Fibroblast of lung (primary cell): ENCODE results near the gene UBE2V1. TPM values are rescaled to one million over a fixed set of nuclear protein-coding genes. Genes with fewer than 3 reads are reported as not detected.
A peak's percentile ranks its signal among the peaks of the same experiment; 100 is the strongest.
"Not testable (repeated sequence)": the region's sequence is repeated elsewhere in the genome, so short reads cannot be mapped to it uniquely, and the experiment has no call there.

Source experiments
- DNase-seq, 2 donors: peaks; one replicate each; pipeline versions ENCODE4 v3.0.0 to v3.0.0-alpha.2; 2010; ENCODE audit warnings: low read depth in 2 of 2
- H2AFZ ChIP-seq: 2 replicates; pipeline ENCODE4 v1.5.1; 2012; ENCODE audit warnings: low read length, control low read depth, inconsistent platforms
- H3K27ac ChIP-seq: 2 replicates; pipeline ENCODE4 v1.5.1; 2011; ENCODE audit warnings: low read length, control low read depth; ENCODE audit not compliant: insufficient read depth
- H3K27me3 ChIP-seq: 2 replicates; pipeline ENCODE4 v1.5.1; 2011; ENCODE audit warnings: mild to moderate bottlenecking, low read length; ENCODE audit not compliant: control insufficient read depth, insufficient read depth
- H3K36me3 ChIP-seq: 2 replicates; pipeline ENCODE4 v1.5.1; 2011; ENCODE audit warnings: low read length; ENCODE audit not compliant: control insufficient read depth, insufficient read depth
- H3K4me1 ChIP-seq: 2 replicates; pipeline ENCODE4 v1.5.1; 2011; ENCODE audit warnings: low read length; ENCODE audit not compliant: control insufficient read depth, insufficient read depth; ENCODE audit errors: extremely low read depth
- H3K4me2 ChIP-seq: 2 replicates; pipeline ENCODE4 v1.5.1; 2011; ENCODE audit warnings: low read length, control low read depth; ENCODE audit not compliant: insufficient read depth; ENCODE audit errors: extremely low read depth
- H3K4me3 ChIP-seq, 4 experiments: fragments of 200-600 bp in 1 of 4; sonication (generic) in 1 of 4; replicated peaks in 1 of 4; 2 replicates each; pipeline ENCODE4 v1.5.1; 2011 to 2016; ENCODE audit warnings: low read length in 4 of 4, low read depth in 3 of 4, mild to moderate bottlenecking in 3 of 4, control low read depth in 2 of 4, inconsistent platforms in 1 of 4, mixed read lengths in 1 of 4; ENCODE audit not compliant: insufficient read depth in 1 of 4; ENCODE audit errors: control extremely low read depth in 1 of 4
- H3K79me2 ChIP-seq: 2 replicates; pipeline ENCODE4 v1.5.1; 2012; ENCODE audit warnings: mild to moderate bottlenecking, low read length, inconsistent platforms; ENCODE audit not compliant: control insufficient read depth, insufficient read depth
- H3K9ac ChIP-seq: 2 replicates; pipeline ENCODE4 v1.5.1; 2011; ENCODE audit warnings: mild to moderate bottlenecking, low read length, control low read depth; ENCODE audit not compliant: insufficient read depth
- H3K9me3 ChIP-seq: 2 replicates; pipeline ENCODE4 v1.5.1; 2012; ENCODE audit warnings: low read depth, low read length; ENCODE audit not compliant: control insufficient read depth, insufficient read depth
- H4K20me1 ChIP-seq: 2 replicates; pipeline ENCODE4 v1.5.1; 2011; ENCODE audit warnings: low read length; ENCODE audit not compliant: control insufficient read depth, insufficient read depth; ENCODE audit errors: extremely low read depth
- EZH2 ChIP-seq: IDR thresholded peaks from 2 replicates; pipeline ENCODE4 v1.5.1; 2012; ENCODE audit warnings: low read length, control low read depth, mild to moderate bottlenecking; ENCODE audit errors: missing control alignments
- polyA plus RNA-seq, 2 donors: library from polyadenylated mRNA; depleted of rRNA in 1 of 2; stranded (reverse) in 1 of 2; unstranded in 1 of 2; fragments of >200 nt; gene quantifications; 2 replicates each; pipeline ENCODE4 v1.2.1, GENCODE V29; 2011 to 2012; ENCODE audit warnings: missing spikeins in 1 of 2
- total RNA-seq: library from RNA; depleted of rRNA; stranded (reverse); fragments of >200 nt; gene quantifications from 2 replicates; pipeline ENCODE4 v1.2.1, GENCODE V29; 2014
- TF ChIP-seq, protein P1 (sequence below), 2 donors: IDR thresholded peaks in 1 of 2; conservative IDR thresholded peaks in 1 of 2; 1 replicate in 1 of 2; 2 replicates in 1 of 2; pipeline ENCODE4 v1.5.1; 2011 to 2012; ENCODE audit warnings: low read length in 2 of 2, control low read depth in 1 of 2, inconsistent platforms in 1 of 2, low read depth in 1 of 2, mild to moderate bottlenecking in 1 of 2

UBE2V1 gene
- total and polyA plus RNA-seq, 2 donors (not counting 1 experiment from before 2014, with no cell fraction given) = 31.7 to 193 TPM

GRCh38 chr20:50085481-50086365 lies 27.2 kb downstream of the UBE2V1 start:
- Histone ChIP-seq H3K9me3 (no peaks in the 10 kb centered on the region), H3K27ac (peak overlapping the region; percentile 62), H3K36me3 (peaks cover 8% of the 10 kb centered on the region), H3K4me2 (peak overlapping the region; percentile 54), H3K4me1 (peaks cover 12% of the 10 kb centered on the region), H4K20me1 (peaks cover 4% of the 10 kb centered on the region), H2AFZ (no peak overlapping the region), H3K4me3 (peak overlapping the region in 1 of 4 experiments; percentile 8), H3K9ac (no peak overlapping the region), H3K27me3 (no peaks in the 10 kb centered on the region), H3K79me2 (peaks cover 33% of the 10 kb centered on the region)
- TF ChIP-seq, protein P1, sequence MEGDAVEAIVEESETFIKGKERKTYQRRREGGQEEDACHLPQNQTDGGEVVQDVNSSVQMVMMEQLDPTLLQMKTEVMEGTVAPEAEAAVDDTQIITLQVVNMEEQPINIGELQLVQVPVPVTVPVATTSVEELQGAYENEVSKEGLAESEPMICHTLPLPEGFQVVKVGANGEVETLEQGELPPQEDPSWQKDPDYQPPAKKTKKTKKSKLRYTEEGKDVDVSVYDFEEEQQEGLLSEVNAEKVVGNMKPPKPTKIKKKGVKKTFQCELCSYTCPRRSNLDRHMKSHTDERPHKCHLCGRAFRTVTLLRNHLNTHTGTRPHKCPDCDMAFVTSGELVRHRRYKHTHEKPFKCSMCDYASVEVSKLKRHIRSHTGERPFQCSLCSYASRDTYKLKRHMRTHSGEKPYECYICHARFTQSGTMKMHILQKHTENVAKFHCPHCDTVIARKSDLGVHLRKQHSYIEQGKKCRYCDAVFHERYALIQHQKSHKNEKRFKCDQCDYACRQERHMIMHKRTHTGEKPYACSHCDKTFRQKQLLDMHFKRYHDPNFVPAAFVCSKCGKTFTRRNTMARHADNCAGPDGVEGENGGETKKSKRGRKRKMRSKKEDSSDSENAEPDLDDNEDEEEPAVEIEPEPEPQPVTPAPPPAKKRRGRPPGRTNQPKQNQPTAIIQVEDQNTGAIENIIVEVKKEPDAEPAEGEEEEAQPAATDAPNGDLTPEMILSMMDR (conservative IDR thresholded peaks at IDR 0.05 in 1 of 2, IDR thresholded peaks at IDR 0.05 in 1 of 2; ENCODE audit: low read depth in 1 of 2, low read length in 2 of 2) = peak; percentile 82 to 84
- no peak for TF ChIP-seq EZH2
- DNase-seq = peak; percentile 58 to 73

GRCh38 chr20:50085146-50085480 lies 27.8 kb downstream of the UBE2V1 start:
- H3K36me3 ChIP-seq = peaks cover 8% of the 10 kb centered on the region
- no peaks in the 10 kb centered on the region for H3K27me3 ChIP-seq
- H2AFZ ChIP-seq = no peak overlapping the region
- peaks cover 12% of the 10 kb centered on the region for H3K4me1 ChIP-seq
- no peak overlapping the region for H3K4me3 ChIP-seq
- TF ChIP-seq, protein P1 (conservative IDR thresholded peaks at IDR 0.05 in 1 of 2, IDR thresholded peaks at IDR 0.05 in 1 of 2; ENCODE audit: low read depth in 1 of 2, low read length in 2 of 2) = no peak
- no peak for TF ChIP-seq EZH2
- H4K20me1 ChIP-seq = peaks cover 4% of the 10 kb centered on the region
- no peak overlapping the region for H3K27ac ChIP-seq
- H3K9me3 ChIP-seq = no peaks in the 10 kb centered on the region
- no peak overlapping the region for H3K9ac ChIP-seq
- peak overlapping the region; percentile 5 for H3K4me2 ChIP-seq
- no peak for DNase-seq
- H3K79me2 ChIP-seq = peaks cover 27% of the 10 kb centered on the region

DNA sequence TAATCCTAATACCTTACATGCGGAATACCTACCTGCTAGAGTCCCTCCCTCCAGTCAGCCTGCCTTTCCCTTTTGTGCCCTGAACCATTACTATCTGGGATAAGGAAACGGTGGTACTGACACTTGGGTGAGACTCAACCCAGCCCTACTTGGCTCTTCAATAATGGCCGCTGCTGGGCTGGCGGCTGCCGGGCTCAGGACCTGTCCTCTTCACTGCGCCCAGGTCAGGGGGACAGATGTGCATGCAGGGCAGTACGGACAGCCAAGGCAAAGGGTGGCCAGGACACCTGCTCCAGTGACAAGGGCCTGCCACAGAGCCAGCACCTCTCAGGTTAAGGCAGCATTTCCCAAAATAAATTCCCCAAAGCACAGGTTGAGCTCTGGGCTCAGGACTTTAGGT lies 29.9 kb downstream of the UBE2V1 start:
- Histone ChIP-seq H3K79me2 (peaks cover 15% of the 10 kb centered on the region), H3K9me3 (no peaks in the 10 kb centered on the region), H3K27me3 (no peaks in the 10 kb centered on the region), H3K4me2 (no peak overlapping the region), H3K27ac (no peak overlapping the region), H4K20me1 (peaks cover 3% of the 10 kb centered on the region), H2AFZ (no peak overlapping the region), H3K4me3 (no peak overlapping the region), H3K9ac (no peak overlapping the region), H3K36me3 (peaks cover 4% of the 10 kb centered on the region), H3K4me1 (peaks cover 12% of the 10 kb centered on the region)
- TF ChIP-seq, protein P1 (conservative IDR thresholded peaks at IDR 0.05 in 1 of 2, IDR thresholded peaks at IDR 0.05 in 1 of 2; ENCODE audit: low read depth in 1 of 2, low read length in 2 of 2) = no peak
- no peak for TF ChIP-seq EZH2
- DNase-seq = no peak

DNA sequence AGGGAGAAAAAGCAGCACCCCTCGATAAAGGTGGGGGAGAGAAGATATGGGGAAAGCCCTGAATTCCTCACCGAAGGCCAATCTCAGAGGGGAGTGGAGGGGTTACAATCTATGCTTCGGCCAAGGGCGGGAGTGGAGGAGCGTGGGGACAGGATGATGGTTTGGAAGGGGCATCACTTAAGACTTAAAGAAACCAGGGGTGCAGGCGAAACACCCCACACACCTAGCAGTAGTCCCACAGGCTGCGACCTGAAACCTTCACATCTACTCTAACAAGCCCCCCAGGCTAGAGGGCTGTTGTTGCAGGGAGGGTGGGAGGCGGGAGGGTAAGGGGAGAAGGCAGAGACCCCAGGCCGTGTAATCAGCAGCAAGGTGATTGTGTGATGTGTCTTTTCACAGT lies 30.9 kb downstream of the UBE2V1 start:
- not testable (repeated sequence) for H3K9me3 ChIP-seq, H3K27ac ChIP-seq, H4K20me1 ChIP-seq, H3K36me3 ChIP-seq, H3K4me2 ChIP-seq, H3K27me3 ChIP-seq, DNase-seq, H3K9ac ChIP-seq, H3K4me1 ChIP-seq, H3K4me3 ChIP-seq, H2AFZ ChIP-seq
- peaks cover 13% of the 10 kb centered on the region for H3K79me2 ChIP-seq
